Thyroid gland (tissue), 4 donors: Measurements from ENCODE around the gene POC1A. TPM values are rescaled to one million over a fixed set of nuclear protein-coding genes. Genes with fewer than 3 reads are reported as not detected.

Source experiments
- DNase-seq, 2 donors: peaks; one replicate each; pipeline ENCODE4 v3.0.0-alpha.2; 2019
- H3K27ac ChIP-seq, 3 donors: fragments of 200-600 bp; sonication (generic); 1 replicate in 2 of 3; 2 replicates in 1 of 3; pipeline ENCODE4 v1.5.1; 2016 to 2019; ENCODE audit warnings: mild to moderate bottlenecking in 1 of 3, moderate library complexity in 1 of 3
- H3K27me3 ChIP-seq: fragments of 200-600 bp; sonication (generic); one replicate; pipeline ENCODE4 v1.5.1; 2019
- H3K36me3 ChIP-seq, 2 donors: fragments of 200-600 bp; sonication (generic); one replicate each; pipeline ENCODE4 v1.5.1; 2016 to 2019
- H3K4me1 ChIP-seq, 2 donors: fragments of 200-600 bp; sonication (generic); one replicate each; pipeline ENCODE4 v1.5.1; 2017 to 2019
- H3K4me3 ChIP-seq, 3 donors: fragments of 200-600 bp; sonication (generic); replicated peaks in 1 of 3; 1 replicate in 2 of 3; 2 replicates in 1 of 3; pipeline ENCODE4 v1.5.1; 2016; ENCODE audit warnings: mild to moderate bottlenecking in 1 of 3
- H3K9me3 ChIP-seq: fragments of 200-600 bp; sonication (generic); one replicate; pipeline ENCODE4 v1.5.1; 2017
- CTCF ChIP-seq, 6 experiments: fragments of 200-600 bp in 3 of 6; fragments of 450-650 bp in 3 of 6; sonication (generic) in 3 of 6; IDR thresholded peaks; one replicate each; pipeline ENCODE4 v1.5.1; 2016 to 2019; ENCODE audit warnings: antibody characterized with exemption in 6 of 6, mild to moderate bottlenecking in 2 of 6, inconsistent platforms in 1 of 6, moderate library complexity in 1 of 6
- POLR2A ChIP-seq, 2 donors: fragments of 450-650 bp; IDR thresholded peaks; one replicate each; pipeline ENCODE4 v1.6.1; 2017; ENCODE audit warnings: antibody characterized with exemption in 2 of 2, mild to moderate bottlenecking in 2 of 2, moderate library complexity in 1 of 2
- WGBS, 2 donors: methylation state at CpG; one replicate each; pipeline ENCODE4 v1.1.5; 2017; 5-methylcytosine and 5-hydroxymethylcytosine counted together
- intact Hi-C: fragments of 100-400 bp; cut with DNase I; formaldehyde crosslinking; loops from one replicate; pipeline ENCODE4 v1.15.1; 2023
- total RNA-seq, 4 donors: library from RNA; depleted of rRNA; stranded (reverse); fragments of >200 nt; gene quantifications; one replicate each; pipeline ENCODE4 v1.2.3, GENCODE V29; 2016

Gene POC1A
- total RNA-seq, 4 donors from 2014 or later, result 0.40 to 2.8 (median 1.5) TPM

- Histone ChIP-seq H3K9me3 (no peaks in the 10 kb centered on the region), H3K4me3 (no peak overlapping the region), H3K27me3 (no peaks in the 10 kb centered on the region), H3K36me3 (no peaks in the 10 kb centered on the region), H3K4me1 (peaks cover 0 to 20% of the 10 kb centered on the region in 2 donors), H3K27ac (no peak overlapping the region)
- DNase-seq, result no peak
- intact Hi-C loops, result no loop called here
- 90 to 95% methylated on average over 6 of the region's 6 CpGs for WGBS, 2 donors
- no peak for TF ChIP-seq CTCF (IDR thresholded peaks at IDR 0.05)
- TF ChIP-seq POLR2A (IDR thresholded peaks at IDR 0.05), result no peak
Observed at GRCh38 chr3:52126500-52126899, 27.7 kb downstream of the POC1A start.

DNA sequence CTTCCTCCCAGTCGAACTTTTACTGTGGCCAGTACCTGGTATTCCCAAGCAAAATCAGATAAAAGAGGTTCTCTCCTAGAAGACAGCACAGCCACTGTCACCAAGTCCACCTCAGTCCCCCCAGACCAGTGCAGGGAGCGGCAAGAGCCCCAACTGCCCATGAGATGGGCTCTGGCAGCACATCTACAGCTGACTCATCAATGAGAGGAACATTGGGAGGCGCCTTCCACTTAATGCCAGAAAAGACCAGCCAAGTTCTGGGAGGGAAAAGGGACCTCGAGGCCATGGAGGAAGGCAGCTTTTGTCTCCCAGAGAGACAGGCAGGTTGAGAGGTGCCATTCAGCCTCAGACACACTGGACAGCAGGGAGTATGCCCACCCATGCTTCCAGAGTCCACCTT, 28.2 kb downstream of the POC1A start:
- TF ChIP-seq CTCF (IDR thresholded peaks at IDR 0.05), result no peak
- no peak for TF ChIP-seq POLR2A (IDR thresholded peaks at IDR 0.05)
- intact Hi-C loops, result no loop called here
- Histone ChIP-seq H3K27ac (no peak overlapping the region), H3K4me3 (no peak overlapping the region), H3K9me3 (no peaks in the 10 kb centered on the region), H3K27me3 (no peaks in the 10 kb centered on the region), H3K36me3 (no peaks in the 10 kb centered on the region), H3K4me1 (peaks cover 0 to 25% of the 10 kb centered on the region in 2 donors)
- no peak for DNase-seq
- WGBS, 2 donors, result 83 to 93% methylated on average over 4 of the region's 4 CpGs

DNA sequence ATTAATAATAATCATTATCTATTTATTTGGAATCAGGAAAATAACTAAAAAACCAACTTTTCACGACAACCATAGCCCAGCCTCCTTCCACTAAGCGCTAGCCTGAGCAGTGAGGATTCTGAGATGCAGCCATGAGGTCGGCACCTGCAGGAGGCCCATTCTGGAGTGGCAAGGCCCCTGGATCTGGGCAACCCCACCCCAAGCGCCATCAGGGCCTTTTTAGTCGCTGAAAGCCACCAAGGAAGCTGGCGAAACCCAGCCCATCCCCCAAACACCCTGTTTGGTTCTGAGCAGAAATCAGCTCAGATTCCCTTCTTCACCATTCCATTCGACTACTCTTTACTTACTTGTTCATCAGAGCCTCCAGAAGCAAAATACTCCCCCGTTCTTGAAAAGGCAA, 29.5 kb downstream of the POC1A start:
- Histone ChIP-seq H3K36me3 (no peaks in the 10 kb centered on the region), H3K4me1 (peaks cover 0 to 28% of the 10 kb centered on the region in 2 donors), H3K4me3 (no peak overlapping the region), H3K27me3 (no peaks in the 10 kb centered on the region), H3K9me3 (no peaks in the 10 kb centered on the region), H3K27ac (no peak overlapping the region)
- intact Hi-C loops, result loop anchor here (2.0 to 5.0 kb wide), 2 partner anchors 72 to 124 kb away; no protein-coding TSS in a partner anchor
- WGBS, 2 donors, result 94 to 98% methylated on average over 8 of the region's 8 CpGs
- TF ChIP-seq CTCF (IDR thresholded peaks at IDR 0.05), result no peak
- no peak for TF ChIP-seq POLR2A (IDR thresholded peaks at IDR 0.05)
- DNase-seq, result no peak

DNA sequence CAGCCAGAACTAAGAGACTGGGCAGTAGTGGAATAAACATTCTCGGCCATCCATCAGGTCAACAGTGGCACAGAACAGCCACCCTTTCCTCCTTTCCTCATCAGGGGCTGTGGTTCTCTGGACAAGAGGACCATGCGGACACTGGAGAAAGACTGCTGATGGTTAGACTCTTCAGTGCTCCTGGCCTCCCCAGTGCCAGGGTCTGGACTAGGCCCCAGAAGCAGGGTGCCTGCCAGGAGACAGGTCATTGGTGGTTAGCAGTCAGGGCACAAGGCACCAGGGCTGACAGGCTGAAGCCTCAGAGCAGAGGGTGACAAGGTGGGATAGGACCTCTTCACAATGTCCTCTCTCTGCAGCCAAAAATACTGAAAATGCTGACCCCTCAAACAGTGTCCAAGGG, 30.1 kb downstream of the POC1A start:
- Histone ChIP-seq H3K36me3 (no peaks in the 10 kb centered on the region), H3K27ac (no peak overlapping the region), H3K4me1 (peaks cover 0 to 28% of the 10 kb centered on the region in 2 donors), H3K4me3 (no peak overlapping the region), H3K9me3 (no peaks in the 10 kb centered on the region), H3K27me3 (no peaks in the 10 kb centered on the region)
- TF ChIP-seq POLR2A (IDR thresholded peaks at IDR 0.05), result no peak
- DNase-seq, result no peak
- intact Hi-C loops, result loop anchor here (2.0 to 5.0 kb wide), 2 partner anchors 72 to 123 kb away; no protein-coding TSS in a partner anchor
- WGBS, 2 donors, result 100% methylated on average over 2 of the region's 2 CpGs

DNA sequence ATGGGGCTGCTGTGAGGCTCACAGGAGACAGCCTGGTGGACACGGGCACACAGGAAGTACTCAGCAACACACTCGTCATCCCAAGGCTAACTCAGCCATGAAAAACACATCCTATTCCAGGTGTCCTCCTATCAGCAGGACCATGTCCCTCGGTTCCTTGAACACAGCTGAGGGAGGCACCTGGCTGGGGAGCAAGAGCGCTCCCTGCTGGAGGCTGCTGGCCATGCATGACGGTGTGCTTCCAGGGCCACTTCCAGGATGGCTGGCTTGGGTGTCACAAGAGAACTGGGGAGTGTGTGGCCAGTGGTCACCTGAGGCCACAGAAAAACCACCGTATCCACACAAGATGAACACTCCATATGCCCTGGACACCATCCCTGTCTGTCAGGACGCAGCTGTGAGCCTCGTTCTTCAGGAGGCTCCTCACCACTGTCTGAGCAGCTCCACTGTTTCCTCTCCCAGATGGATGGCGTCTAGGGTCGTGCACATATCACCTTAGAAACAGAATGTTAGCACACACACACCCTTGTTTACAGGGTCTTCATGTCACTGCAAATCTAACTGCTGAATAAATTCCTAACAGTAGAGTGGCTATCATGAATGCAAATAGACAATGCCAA, 31.0 kb downstream of the POC1A start:
- TF ChIP-seq POLR2A (IDR thresholded peaks at IDR 0.05) (no peak), CTCF (IDR thresholded peaks at IDR 0.05) (peak; percentile 77 to 94 (median 93))
- no peaks in the 10 kb centered on the region for H3K27me3 ChIP-seq
- H3K27ac ChIP-seq, result no peak overlapping the region
- intact Hi-C loops, result loop anchor here (5.0 kb wide), 1 partner anchor 71 kb away; no protein-coding TSS in a partner anchor
- H3K9me3 ChIP-seq, result no peaks in the 10 kb centered on the region
- peaks cover 0 to 25% of the 10 kb centered on the region in 2 donors for H3K4me1 ChIP-seq
- H3K4me3 ChIP-seq, result no peak overlapping the region
- 45 to 55% methylated on average over 7 to 10 of the region's 10 CpGs for WGBS, 2 donors
- peak; percentile 74 to 77 for DNase-seq
- H3K36me3 ChIP-seq, result no peaks in the 10 kb centered on the region
